ENCODE results near the gene GSTO2. TPM values are rescaled to one million over a fixed set of nuclear protein-coding genes. Genes with fewer than 3 reads are reported as not detected.

The GSTO2 gene
- total and polyA plus RNA-seq, 10 of the 15 experiments (the other 5 are each of a cell fraction or from before 2014, with no cell fraction given): 0.16 to 0.86 (median 0.46) TPM

DNA sequence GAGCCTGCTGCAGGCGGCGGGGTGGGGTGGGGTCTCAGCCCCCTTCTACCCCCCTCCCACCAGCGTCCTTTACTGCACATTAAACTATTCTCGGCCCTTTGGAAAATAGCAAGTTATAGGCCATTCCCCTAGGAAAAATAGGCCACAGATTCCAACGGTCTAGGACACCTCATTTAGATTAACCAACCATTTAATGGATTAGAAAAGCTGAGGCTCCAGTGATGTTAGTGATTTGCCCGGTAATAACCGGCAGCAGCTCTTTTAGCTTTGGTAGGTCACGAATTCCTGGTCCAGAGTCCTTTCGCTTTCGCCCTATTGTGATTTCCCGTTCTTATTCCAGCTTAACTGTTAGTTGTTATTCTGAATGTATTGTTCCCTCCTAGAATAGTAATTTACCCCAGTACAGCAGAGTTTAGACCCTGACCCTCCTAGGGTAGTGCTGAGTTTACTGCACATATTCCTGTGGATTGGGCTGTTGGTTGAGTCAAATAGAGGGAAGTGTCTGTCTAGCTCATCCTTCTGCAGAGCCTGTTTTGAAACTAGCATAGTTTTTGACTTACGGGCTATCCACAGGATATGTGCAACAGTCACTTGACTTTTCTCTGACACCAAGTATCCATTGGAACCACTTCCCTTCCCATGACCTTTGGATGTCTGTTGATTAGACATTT, 13.5 kb upstream of the GSTO2 start:
- Histone ChIP-seq H3K4me2 (ENCODE audit: control insufficient read depth, insufficient read depth) (peak overlapping the region; percentile 82), H3K27me3 (replicated peaks in 1 of 2; ENCODE audit: control insufficient read depth in 2 of 2, insufficient read depth in 2 of 2, low read length in 1 of 2) (no peaks in the 10 kb centered on the region), H3K79me2 (ENCODE audit: control insufficient read depth, insufficient read depth, low read length) (peaks cover 45% of the 10 kb centered on the region), H3K36me3 (ENCODE audit: control insufficient read depth in 2 of 2, insufficient read depth in 2 of 2, low read length in 1 of 2) (peaks cover 0 to 24% of the 10 kb centered on the region in 2 experiments; a peak in 2 of 4 replicates), H4K20me1 (ENCODE audit: control insufficient read depth, insufficient read depth) (no peaks in the 10 kb centered on the region), H2AFZ (ENCODE audit: control insufficient read depth, low read depth, low read length) (peak overlapping the region; percentile 77), H3K9me3 (replicated peaks; ENCODE audit: control insufficient read depth, insufficient read depth, low read length) (no peaks in the 10 kb centered on the region), H3K4me1 (ENCODE audit: control insufficient read depth, insufficient read depth, low read length) (peaks cover 8% of the 10 kb centered on the region), H3K4me3 (peak overlapping the region; percentile 81), H3K27ac (ENCODE audit: control insufficient read depth, insufficient read depth) (peak overlapping the region; percentile 89), H3K9ac (ENCODE audit: control insufficient read depth, insufficient read depth, low read length) (peak overlapping the region; percentile 92)
- intact Hi-C loops (cut with micrococcal nuclease; ENCODE audit: unreplicated experiment): no loop called here
- POLR2A ChIA-PET: interaction anchor here (1.0 to 4.8 kb wide), 12 partner anchors 10 to 334 kb away, joined by 3 to 36 read pairs (median 4); partner anchors contain the start of genes CFAP43, GSTO2, ITPRIP and SFR1
- peak; percentile 68 for ATAC-seq
- SMC1A ChIA-PET (ENCODE audit: uncharacterized antibody, unreplicated experiment): interaction anchor here (1.0 to 7.3 kb wide), 9 partner anchors 8 to 369 kb away, joined by 3 to 30 read pairs (median 5); no protein-coding TSS in a partner anchor
- under 1% methylated on average over 12 of the region's 12 CpGs for WGBS (ENCODE audit: insufficient coverage, insufficient replicate concordance, low lambda C conversion rate, missing lambda C conversion rate)
- peak; percentile 65 for FAIRE-seq
- BruUV-seq (replicated peaks): no TSS peak
- in situ Hi-C loops (cut with MboI): no loop called here
- RAD21 ChIA-PET (ENCODE audit: unreplicated experiment): interaction anchor here (0.7 to 3.9 kb wide), 5 partner anchors 10 to 131 kb away, joined by 3 to 24 read pairs (median 3); partner anchors contain the start of gene ITPRIP
- DNase-seq (ENCODE audit: low read depth, low spot score): no peak
- TF ChIP-seq KLF5 (IDR thresholded peaks at IDR 0.05; ENCODE audit: partially characterized antibody): no peak
- TF ChIP-seq TAF1 (IDR thresholded peaks at IDR 0.05; ENCODE audit: borderline replicate concordance, low read depth, low read length): no peak
- no peak for TF ChIP-seq NFYB (IDR thresholded peaks at IDR 0.05; ENCODE audit: insufficient read depth, low read depth, low read length)
- TF ChIP-seq RBBP5 (conservative IDR thresholded peaks at IDR 0.05): no peak
- no peak for TF ChIP-seq ZNF274 (IDR thresholded peaks at IDR 0.05; ENCODE audit: insufficient read depth, insufficient read length)
- TF ChIP-seq, protein P1, sequence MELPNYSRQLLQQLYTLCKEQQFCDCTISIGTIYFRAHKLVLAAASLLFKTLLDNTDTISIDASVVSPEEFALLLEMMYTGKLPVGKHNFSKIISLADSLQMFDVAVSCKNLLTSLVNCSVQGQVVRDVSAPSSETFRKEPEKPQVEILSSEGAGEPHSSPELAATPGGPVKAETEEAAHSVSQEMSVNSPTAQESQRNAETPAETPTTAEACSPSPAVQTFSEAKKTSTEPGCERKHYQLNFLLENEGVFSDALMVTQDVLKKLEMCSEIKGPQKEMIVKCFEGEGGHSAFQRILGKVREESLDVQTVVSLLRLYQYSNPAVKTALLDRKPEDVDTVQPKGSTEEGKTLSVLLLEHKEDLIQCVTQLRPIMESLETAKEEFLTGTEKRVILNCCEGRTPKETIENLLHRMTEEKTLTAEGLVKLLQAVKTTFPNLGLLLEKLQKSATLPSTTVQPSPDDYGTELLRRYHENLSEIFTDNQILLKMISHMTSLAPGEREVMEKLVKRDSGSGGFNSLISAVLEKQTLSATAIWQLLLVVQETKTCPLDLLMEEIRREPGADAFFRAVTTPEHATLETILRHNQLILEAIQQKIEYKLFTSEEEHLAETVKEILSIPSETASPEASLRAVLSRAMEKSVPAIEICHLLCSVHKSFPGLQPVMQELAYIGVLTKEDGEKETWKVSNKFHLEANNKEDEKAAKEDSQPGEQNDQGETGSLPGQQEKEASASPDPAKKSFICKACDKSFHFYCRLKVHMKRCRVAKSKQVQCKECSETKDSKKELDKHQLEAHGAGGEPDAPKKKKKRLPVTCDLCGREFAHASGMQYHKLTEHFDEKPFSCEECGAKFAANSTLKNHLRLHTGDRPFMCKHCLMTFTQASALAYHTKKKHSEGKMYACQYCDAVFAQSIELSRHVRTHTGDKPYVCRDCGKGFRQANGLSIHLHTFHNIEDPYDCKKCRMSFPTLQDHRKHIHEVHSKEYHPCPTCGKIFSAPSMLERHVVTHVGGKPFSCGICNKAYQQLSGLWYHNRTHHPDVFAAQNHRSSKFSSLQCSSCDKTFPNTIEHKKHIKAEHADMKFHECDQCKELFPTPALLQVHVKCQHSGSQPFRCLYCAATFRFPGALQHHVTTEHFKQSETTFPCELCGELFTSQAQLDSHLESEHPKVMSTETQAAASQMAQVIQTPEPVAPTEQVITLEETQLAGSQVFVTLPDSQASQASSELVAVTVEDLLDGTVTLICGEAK (IDR thresholded peaks at IDR 0.05; ENCODE audit: borderline replicate concordance): no peak
- no peak for TF ChIP-seq MTA2 (IDR thresholded peaks at IDR 0.05; ENCODE audit: low read depth)
- TF ChIP-seq IKZF2 (IDR thresholded peaks at IDR 0.05): peak; percentile 6 to 30; a peak in 3 of 4 replicates
- no peak for TF ChIP-seq SUPT20H (IDR thresholded peaks at IDR 0.05; ENCODE audit: borderline replicate concordance, control insufficient read depth, low read depth, low read length)
- TF ChIP-seq CREB1 (IDR thresholded peaks at IDR 0.05; ENCODE audit: low read depth): no peak
- 0 out of 2 replicates have a peak, but pooled peaks have one; percentile 14 for TF ChIP-seq ASH2L (IDR thresholded peaks at IDR 0.05; ENCODE audit: borderline replicate concordance, low read depth)
- no peak for TF ChIP-seq YBX1 (IDR thresholded peaks at IDR 0.05)
- TF ChIP-seq HCFC1 (IDR thresholded peaks at IDR 0.05; ENCODE audit: low read length): no peak
- 0 out of 2 replicates have a peak, but pooled peaks have one; percentile 18 for TF ChIP-seq SMAD5 (IDR thresholded peaks at IDR 0.05; ENCODE audit: low read depth)
- TF ChIP-seq NR2C2 (IDR thresholded peaks at IDR 0.05; ENCODE audit: borderline replicate concordance, control insufficient read depth, insufficient read length, low read depth): no peak
- TF ChIP-seq, protein P2, sequence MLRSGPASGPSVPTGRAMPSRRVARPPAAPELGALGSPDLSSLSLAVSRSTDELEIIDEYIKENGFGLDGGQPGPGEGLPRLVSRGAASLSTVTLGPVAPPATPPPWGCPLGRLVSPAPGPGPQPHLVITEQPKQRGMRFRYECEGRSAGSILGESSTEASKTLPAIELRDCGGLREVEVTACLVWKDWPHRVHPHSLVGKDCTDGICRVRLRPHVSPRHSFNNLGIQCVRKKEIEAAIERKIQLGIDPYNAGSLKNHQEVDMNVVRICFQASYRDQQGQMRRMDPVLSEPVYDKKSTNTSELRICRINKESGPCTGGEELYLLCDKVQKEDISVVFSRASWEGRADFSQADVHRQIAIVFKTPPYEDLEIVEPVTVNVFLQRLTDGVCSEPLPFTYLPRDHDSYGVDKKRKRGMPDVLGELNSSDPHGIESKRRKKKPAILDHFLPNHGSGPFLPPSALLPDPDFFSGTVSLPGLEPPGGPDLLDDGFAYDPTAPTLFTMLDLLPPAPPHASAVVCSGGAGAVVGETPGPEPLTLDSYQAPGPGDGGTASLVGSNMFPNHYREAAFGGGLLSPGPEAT (IDR thresholded peaks at IDR 0.05; ENCODE audit: low read depth): 0 out of 2 replicates have a peak, but pooled peaks have one; percentile 22
- no peak for TF ChIP-seq KAT2A (conservative IDR thresholded peaks at IDR 0.05; ENCODE audit: control insufficient read depth, low read depth, low read length)
- peak; percentile 37; the same call in 1 of the 2 replicates for TF ChIP-seq SPI1 (IDR thresholded peaks at IDR 0.05; ENCODE audit: borderline replicate concordance, insufficient read depth, low read depth, low read length)
- CTCF ChIA-PET: interaction anchor here (0.6 to 13.2 kb wide), 12 partner anchors 10 to 1322 kb away, joined by 3 to 105 read pairs (median 4); partner anchors contain the start of gene CFAP58

Data from GM12878 (cell line).